Central memory CD8-positive, alpha-beta T cell (primary cell): ENCODE data around the gene MYRF.

ENCODE experiments used
- ATAC-seq: fragments of 150-1000 bp; cut with Tn5 transposase; replicated peaks from 2 replicates; pipeline ENCODE4 v1.10.0; 2022; ENCODE audit warnings: mild to moderate bottlenecking, moderate FRiP score, moderate number of reproducible peaks; ENCODE audit not compliant: poor library complexity, severe bottlenecking; ENCODE audit errors: extremely low read depth
- DNase-seq, 2 donors: peaks; one replicate each; pipeline ENCODE4 v3.0.0; 2021; ENCODE audit warnings: low spot score in 2 of 2
- H3K27ac Mint-ChIP-seq: one replicate; pipeline ENCODE4 v1.8.0; 2022; ENCODE audit warnings: low read depth, mild to moderate bottlenecking, moderate library complexity, mixed read lengths
- H3K27me3 Mint-ChIP-seq: one replicate; pipeline ENCODE4 v1.8.0; 2022; ENCODE audit warnings: mixed read lengths
- H3K36me3 Mint-ChIP-seq: one replicate; pipeline ENCODE4 v1.8.0; 2022; ENCODE audit warnings: mild to moderate bottlenecking, moderate library complexity, mixed read lengths; ENCODE audit not compliant: insufficient read depth
- H3K4me1 Mint-ChIP-seq: one replicate; pipeline ENCODE4 v1.8.0; 2022; ENCODE audit warnings: mixed read lengths
- H3K4me3 Mint-ChIP-seq: one replicate; pipeline ENCODE4 v1.8.0; 2022; ENCODE audit warnings: mild to moderate bottlenecking, moderate library complexity, mixed read lengths
- H3K9me3 Mint-ChIP-seq: one replicate; pipeline ENCODE4 v1.8.0; 2022; ENCODE audit warnings: mixed read lengths

The MYRF gene

DNA sequence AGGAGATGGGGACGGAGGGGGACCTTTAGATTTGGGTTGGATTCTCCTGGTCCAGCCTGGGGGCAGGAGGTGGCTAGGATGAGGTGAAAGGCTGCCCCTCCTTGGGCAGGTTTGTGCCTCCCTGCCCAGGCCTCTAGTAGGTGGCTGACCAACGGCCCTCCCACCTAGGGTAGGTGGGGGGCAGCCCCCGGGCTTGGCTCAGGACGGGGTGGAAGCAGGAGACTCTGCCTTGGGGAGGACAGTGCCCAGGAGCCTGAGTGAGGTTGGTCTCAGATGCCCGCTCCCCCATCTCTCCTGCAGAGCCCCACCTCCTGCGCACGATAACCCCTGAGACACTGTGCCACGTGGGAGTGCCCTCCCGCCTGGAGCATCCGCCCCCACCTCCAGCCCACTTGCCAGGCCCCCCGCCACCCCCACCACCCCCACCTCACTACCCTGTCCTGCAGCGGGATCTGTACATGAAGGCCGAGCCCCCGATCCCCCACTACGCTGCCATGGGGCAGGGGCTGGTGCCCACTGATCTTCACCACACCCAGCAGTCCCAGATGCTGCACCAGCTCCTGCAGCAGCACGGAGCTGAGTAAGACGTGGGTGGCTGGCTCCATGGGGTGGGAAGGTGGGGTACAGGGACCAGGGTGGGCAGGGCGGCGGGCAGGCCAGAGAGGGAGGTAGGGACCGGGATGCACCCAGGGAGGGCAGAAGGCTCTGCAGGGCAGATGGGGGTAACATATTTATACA lies 17.7 kb downstream of the MYRF start:
- Mint-ChIP-seq H3K36me3 (no peaks in the 10 kb centered on the region), H3K4me1 (peaks cover under 1% of the 10 kb centered on the region), H3K4me3 (no peak overlapping the region), H3K27ac (no peak overlapping the region), H3K9me3 (no peaks in the 10 kb centered on the region), H3K27me3 (no peaks in the 10 kb centered on the region)
- no peak for ATAC-seq
- DNase-seq = no peak

- ATAC-seq (no peak), DNase-seq (no peak)
- no peaks in the 10 kb centered on the region for H3K9me3 Mint-ChIP-seq
- H3K4me3 Mint-ChIP-seq = peak overlapping the region; percentile 4
- H3K36me3 Mint-ChIP-seq = peaks cover 2% of the 10 kb centered on the region
- peaks cover 11% of the 10 kb centered on the region for H3K4me1 Mint-ChIP-seq
- no peaks in the 10 kb centered on the region for H3K27me3 Mint-ChIP-seq
- no peak overlapping the region for H3K27ac Mint-ChIP-seq
These were observed 18.9 kb downstream of the MYRF start for GRCh38 chr11:61771195-61771894.

GRCh38 chr11:61771985-61772455 lies 19.6 kb downstream of the MYRF start:
- ATAC-seq = no peak
- peaks cover 2% of the 10 kb centered on the region for H3K36me3 Mint-ChIP-seq
- peaks cover 15% of the 10 kb centered on the region for H3K4me1 Mint-ChIP-seq

DNA sequence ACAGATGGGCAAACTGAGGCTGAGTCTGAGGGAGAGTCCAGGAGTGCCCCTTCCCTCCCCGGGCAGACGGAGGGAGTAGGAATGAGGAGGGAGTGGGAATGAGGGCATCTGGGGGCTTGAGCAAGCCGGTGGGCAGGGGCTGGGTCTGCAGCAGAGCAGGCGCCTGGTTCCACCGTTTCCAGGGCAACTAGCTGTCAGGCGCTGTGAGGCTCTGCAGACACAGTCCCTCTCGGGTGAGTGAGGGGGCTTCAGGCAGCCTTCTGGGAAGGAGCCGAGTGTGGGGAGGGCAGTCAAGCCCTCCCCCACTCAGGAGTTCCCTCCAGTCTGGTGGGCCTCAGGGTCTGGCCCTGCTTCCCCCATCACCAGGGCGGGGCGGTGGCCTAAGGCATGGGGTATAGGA lies 20.9 kb downstream of the MYRF start:
- H3K36me3 Mint-ChIP-seq = peaks cover 2% of the 10 kb centered on the region
- ATAC-seq (no peak), DNase-seq (no peak)
- H3K27ac Mint-ChIP-seq = no peak overlapping the region
- H3K4me3 Mint-ChIP-seq = no peak overlapping the region
- peaks cover 20% of the 10 kb centered on the region for H3K4me1 Mint-ChIP-seq
- no peaks in the 10 kb centered on the region for H3K27me3 Mint-ChIP-seq
- no peaks in the 10 kb centered on the region for H3K9me3 Mint-ChIP-seq

More at GRCh38 chr11:61771985-61772455, 19.6 kb downstream of the MYRF start:
- no peak for DNase-seq
- H3K27ac Mint-ChIP-seq = no peak overlapping the region
- H3K4me3 Mint-ChIP-seq = no peak overlapping the region
- no peaks in the 10 kb centered on the region for H3K27me3 Mint-ChIP-seq
- H3K9me3 Mint-ChIP-seq = no peaks in the 10 kb centered on the region

DNA sequence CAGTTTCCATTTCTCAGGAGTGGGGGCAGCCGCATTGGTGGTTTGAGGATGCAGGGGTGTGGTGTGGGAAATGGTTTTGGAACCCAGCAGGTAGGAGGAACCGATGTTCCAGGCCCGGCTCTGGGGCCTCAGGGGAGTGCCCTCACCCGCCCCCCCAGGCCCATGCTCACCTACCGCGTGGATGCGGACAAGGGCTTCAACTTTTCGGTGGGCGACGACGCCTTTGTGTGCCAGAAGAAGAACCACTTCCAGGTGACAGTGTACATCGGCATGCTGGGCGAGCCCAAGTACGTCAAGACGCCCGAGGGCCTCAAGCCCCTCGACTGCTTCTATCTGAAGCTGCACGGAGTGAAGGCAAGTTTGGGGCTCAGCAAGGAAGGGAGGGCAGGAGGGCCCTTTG lies 21.4 kb downstream of the MYRF start:
- H3K27ac Mint-ChIP-seq = no peak overlapping the region
- no peak for DNase-seq
- no peaks in the 10 kb centered on the region for H3K9me3 Mint-ChIP-seq

DNA sequence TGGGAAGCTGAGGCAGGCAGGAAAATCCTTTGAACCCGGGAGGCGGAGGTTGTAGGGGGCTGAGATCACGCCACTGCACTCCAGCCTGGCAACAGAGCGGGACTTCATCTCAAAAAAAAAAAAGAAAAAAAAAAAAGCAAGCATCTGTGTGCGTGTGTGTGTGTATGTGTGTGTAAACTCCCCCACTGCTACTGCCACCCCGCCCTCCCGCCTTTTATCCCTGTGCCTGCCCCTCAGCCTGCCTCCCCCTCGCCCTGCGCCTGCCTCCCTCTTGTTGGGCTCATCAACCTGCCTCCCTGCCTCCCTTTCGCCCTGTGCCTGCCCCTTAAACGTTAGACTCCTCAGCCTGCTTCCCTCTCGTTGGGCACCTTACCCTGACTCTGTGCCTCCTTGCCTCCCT lies 22.0 kb downstream of the MYRF start:
- Mint-ChIP-seq H3K36me3 (peaks cover 2% of the 10 kb centered on the region), H3K27ac (no peak overlapping the region), H3K27me3 (no peaks in the 10 kb centered on the region), H3K4me1 (peaks cover 20% of the 10 kb centered on the region), H3K9me3 (no peaks in the 10 kb centered on the region), H3K4me3 (no peak overlapping the region)
- DNase-seq = no peak
- no peak for ATAC-seq

More for the DNA sequence above, 21.4 kb downstream of the MYRF start:
- Mint-ChIP-seq H3K4me1 (peaks cover 20% of the 10 kb centered on the region), H3K36me3 (peaks cover 2% of the 10 kb centered on the region), H3K27me3 (no peaks in the 10 kb centered on the region), H3K4me3 (no peak overlapping the region)
- ATAC-seq = no peak

GRCh38 chr11:61775106-61775505 lies 22.7 kb downstream of the MYRF start:
- ATAC-seq (no peak), DNase-seq (no peak)
- Mint-ChIP-seq H3K9me3 (no peaks in the 10 kb centered on the region), H3K36me3 (peaks cover 2% of the 10 kb centered on the region), H3K4me3 (no peak overlapping the region), H3K27ac (peak overlapping the region; percentile 23), H3K27me3 (no peaks in the 10 kb centered on the region), H3K4me1 (peaks cover 20% of the 10 kb centered on the region)

GRCh38 chr11:61775606-61776554 lies 23.4 kb downstream of the MYRF start:
- peaks cover 20% of the 10 kb centered on the region for H3K4me1 Mint-ChIP-seq
- DNase-seq (no peak), ATAC-seq (no peak)
- no peaks in the 10 kb centered on the region for H3K27me3 Mint-ChIP-seq
- peak overlapping the region; percentile 23 for H3K27ac Mint-ChIP-seq
- no peaks in the 10 kb centered on the region for H3K9me3 Mint-ChIP-seq
- H3K4me3 Mint-ChIP-seq = peak overlapping the region; percentile 64
- H3K36me3 Mint-ChIP-seq = peaks cover 2% of the 10 kb centered on the region

- H3K4me3 Mint-ChIP-seq = peak overlapping the region; percentile 64
- no peaks in the 10 kb centered on the region for H3K9me3 Mint-ChIP-seq
- DNase-seq (peak; percentile 24 to 33), ATAC-seq (peak; percentile 37)
- no peaks in the 10 kb centered on the region for H3K27me3 Mint-ChIP-seq
- peaks cover 2% of the 10 kb centered on the region for H3K36me3 Mint-ChIP-seq
- H3K27ac Mint-ChIP-seq = no peak overlapping the region
- peaks cover 20% of the 10 kb centered on the region for H3K4me1 Mint-ChIP-seq
These were observed 24.2 kb downstream of the MYRF start for GRCh38 chr11:61776561-61777075.

DNA sequence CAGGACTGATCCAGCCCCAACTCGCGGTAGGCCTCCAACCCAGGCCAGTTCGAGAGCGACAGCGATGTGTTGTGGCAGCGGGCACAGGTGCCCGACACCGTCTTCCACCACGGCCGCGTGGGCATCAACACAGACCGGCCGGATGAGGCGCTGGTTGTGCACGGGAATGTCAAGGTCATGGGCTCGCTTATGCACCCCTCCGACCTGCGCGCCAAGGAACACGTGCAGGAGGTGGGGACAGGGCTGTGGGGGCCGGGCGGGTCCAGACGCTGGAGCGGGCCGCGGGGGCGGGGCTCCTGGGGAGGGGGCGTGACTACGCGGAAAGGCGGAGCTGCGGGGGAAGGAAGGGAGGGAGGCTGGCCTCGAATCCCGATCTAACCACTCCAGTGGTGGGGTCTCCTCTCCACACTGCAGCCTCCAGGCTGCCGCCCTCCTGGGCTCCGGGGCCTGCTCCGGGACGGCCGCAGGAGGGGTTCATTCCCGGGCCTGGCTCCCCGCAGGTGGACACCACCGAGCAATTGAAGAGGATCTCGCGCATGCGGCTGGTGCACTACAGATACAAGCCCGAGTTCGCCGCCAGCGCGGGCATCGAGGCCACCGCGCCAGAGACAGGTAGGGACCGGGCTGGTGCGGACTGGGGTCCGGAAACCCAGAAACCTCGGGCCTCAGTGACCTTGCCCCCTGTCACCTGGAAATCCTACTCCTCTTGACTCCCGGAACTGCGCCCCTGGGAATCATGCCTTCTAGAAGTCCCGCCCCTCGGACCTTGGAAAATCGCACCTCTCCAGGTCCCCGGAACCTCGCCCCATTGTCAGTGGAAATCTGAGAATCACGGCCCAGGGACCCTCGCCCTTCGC lies 25.0 kb downstream of the MYRF start:
- Mint-ChIP-seq H3K4me3 (peak overlapping the region; percentile 64), H3K9me3 (no peaks in the 10 kb centered on the region), H3K27me3 (no peaks in the 10 kb centered on the region), H3K4me1 (peaks cover 20% of the 10 kb centered on the region), H3K27ac (no peak overlapping the region), H3K36me3 (peaks cover 2% of the 10 kb centered on the region)
- ATAC-seq (peak; percentile 47), DNase-seq (peak; percentile 27 to 42)

- Mint-ChIP-seq H3K27me3 (no peaks in the 10 kb centered on the region), H3K36me3 (peaks cover 2% of the 10 kb centered on the region), H3K27ac (peak overlapping the region; percentile 51), H3K9me3 (no peaks in the 10 kb centered on the region), H3K4me3 (peak overlapping the region; percentile 64), H3K4me1 (peaks cover 20% of the 10 kb centered on the region)
- DNase-seq = no peak
- no peak for ATAC-seq
These were observed 26.0 kb downstream of the MYRF start for GRCh38 chr11:61778357-61778886.
